Activated T-helper 17 cell treated with anti-CD3 and anti-CD28 coated beads, Interleukin-2, amount 50 U/mL, for 72 hours (primary cell): ENCODE results near the gene GABRB3. TPM values are rescaled to one million over a fixed set of nuclear protein-coding genes. Genes with fewer than 3 reads are reported as not detected.

Source experiments
- ATAC-seq: fragments of 150-1000 bp; cut with Tn5 transposase; replicated peaks from 2 replicates; pipeline ENCODE4 v1.10.0; 2021; ENCODE audit warnings: mild to moderate bottlenecking, moderate library complexity
- H3K27ac Mint-ChIP-seq: one replicate; pipeline ENCODE4 v1.8.0; 2022; ENCODE audit warnings: mixed read lengths
- H3K27me3 Mint-ChIP-seq: one replicate; pipeline ENCODE4 v1.8.0; 2022; ENCODE audit warnings: mixed read lengths
- H3K36me3 Mint-ChIP-seq: one replicate; pipeline ENCODE4 v1.8.0; 2022; ENCODE audit warnings: low read depth, mild to moderate bottlenecking, mixed read lengths
- H3K4me1 Mint-ChIP-seq: one replicate; pipeline ENCODE4 v1.8.0; 2022; ENCODE audit warnings: mixed read lengths
- H3K4me3 Mint-ChIP-seq: one replicate; pipeline ENCODE4 v1.8.0; 2022; ENCODE audit warnings: mild to moderate bottlenecking, mixed read lengths
- H3K9me3 Mint-ChIP-seq: one replicate; pipeline ENCODE4 v1.8.0; 2022; ENCODE audit warnings: mixed read lengths
- total RNA-seq, 2 donors: library from RNA; stranded (reverse); gene quantifications; one replicate each; pipeline ENCODE4 v1.2.3, GENCODE V29; 2022

The GABRB3 gene
- total RNA-seq, 2 donors from 2014 or later: 0.32 TPM; not detected in 1

GRCh38 chr15:26766262-26766661, 6.6 kb downstream of the GABRB3 start:
- no peak for ATAC-seq
- Mint-ChIP-seq H3K4me3 (no peak overlapping the region), H3K27me3 (peaks cover 18% of the 10 kb centered on the region), H3K27ac (no peak overlapping the region), H3K36me3 (no peaks in the 10 kb centered on the region), H3K9me3 (peaks cover 19% of the 10 kb centered on the region), H3K4me1 (no peaks in the 10 kb centered on the region)

GRCh38 chr15:26759986-26760385, 12.9 kb downstream of the GABRB3 start:
- no peak for ATAC-seq
- no peak overlapping the region for H3K4me3 Mint-ChIP-seq
- no peaks in the 10 kb centered on the region for H3K27me3 Mint-ChIP-seq
- H3K36me3 Mint-ChIP-seq: no peaks in the 10 kb centered on the region
- H3K27ac Mint-ChIP-seq: no peak overlapping the region
- H3K4me1 Mint-ChIP-seq: no peaks in the 10 kb centered on the region
- peaks cover 4% of the 10 kb centered on the region for H3K9me3 Mint-ChIP-seq

- no peaks in the 10 kb centered on the region for H3K36me3 Mint-ChIP-seq
- no peaks in the 10 kb centered on the region for H3K4me1 Mint-ChIP-seq
- no peak for ATAC-seq
These were observed 14.8 kb downstream of the GABRB3 start for GRCh38 chr15:26758079-26758478.

GRCh38 chr15:26757141-26757540, 15.7 kb downstream of the GABRB3 start:
- peaks cover 3% of the 10 kb centered on the region for H3K27me3 Mint-ChIP-seq
- no peak for ATAC-seq
- no peak overlapping the region for H3K27ac Mint-ChIP-seq
- no peak overlapping the region for H3K4me3 Mint-ChIP-seq
- H3K9me3 Mint-ChIP-seq: peaks cover 10% of the 10 kb centered on the region
- no peaks in the 10 kb centered on the region for H3K4me1 Mint-ChIP-seq
- no peaks in the 10 kb centered on the region for H3K36me3 Mint-ChIP-seq

More at GRCh38 chr15:26758079-26758478, 14.8 kb downstream of the GABRB3 start:
- Mint-ChIP-seq H3K4me3 (no peak overlapping the region), H3K27me3 (no peaks in the 10 kb centered on the region), H3K9me3 (peaks cover 10% of the 10 kb centered on the region), H3K27ac (no peak overlapping the region)

GRCh38 chr15:26744894-26745293, 28.0 kb downstream of the GABRB3 start:
- ATAC-seq: no peak
- H3K4me1 Mint-ChIP-seq: no peaks in the 10 kb centered on the region
- no peak overlapping the region for H3K27ac Mint-ChIP-seq
- no peak overlapping the region for H3K4me3 Mint-ChIP-seq
- H3K36me3 Mint-ChIP-seq: no peaks in the 10 kb centered on the region
- no peaks in the 10 kb centered on the region for H3K27me3 Mint-ChIP-seq
- peaks cover 10% of the 10 kb centered on the region for H3K9me3 Mint-ChIP-seq

- no peak overlapping the region for H3K27ac Mint-ChIP-seq
- ATAC-seq: no peak
These were observed 33.1 kb downstream of the GABRB3 start for GRCh38 chr15:26739791-26740190.

GRCh38 chr15:26738996-26739395, 33.9 kb downstream of the GABRB3 start:
- no peaks in the 10 kb centered on the region for H3K36me3 Mint-ChIP-seq
- ATAC-seq: no peak
- no peak overlapping the region for H3K27ac Mint-ChIP-seq
- H3K4me3 Mint-ChIP-seq: no peak overlapping the region
- H3K9me3 Mint-ChIP-seq: peaks cover 11% of the 10 kb centered on the region
- H3K4me1 Mint-ChIP-seq: no peaks in the 10 kb centered on the region
- H3K27me3 Mint-ChIP-seq: no peaks in the 10 kb centered on the region

More at GRCh38 chr15:26739791-26740190, 33.1 kb downstream of the GABRB3 start:
- Mint-ChIP-seq H3K9me3 (peaks cover 11% of the 10 kb centered on the region), H3K27me3 (no peaks in the 10 kb centered on the region), H3K36me3 (no peaks in the 10 kb centered on the region), H3K4me3 (no peak overlapping the region), H3K4me1 (no peaks in the 10 kb centered on the region)

GRCh38 chr15:26736502-26737248, 36.2 kb downstream of the GABRB3 start:
- Mint-ChIP-seq H3K27ac (no peak overlapping the region), H3K4me1 (no peaks in the 10 kb centered on the region), H3K4me3 (no peak overlapping the region), H3K9me3 (peaks cover 18% of the 10 kb centered on the region), H3K36me3 (no peaks in the 10 kb centered on the region), H3K27me3 (no peaks in the 10 kb centered on the region)
- ATAC-seq: no peak

GRCh38 chr15:26731965-26732364, 40.9 kb downstream of the GABRB3 start:
- peaks cover 22% of the 10 kb centered on the region for H3K9me3 Mint-ChIP-seq
- no peaks in the 10 kb centered on the region for H3K27me3 Mint-ChIP-seq
- H3K4me1 Mint-ChIP-seq: no peaks in the 10 kb centered on the region
- H3K27ac Mint-ChIP-seq: no peak overlapping the region
- no peak overlapping the region for H3K4me3 Mint-ChIP-seq
- no peaks in the 10 kb centered on the region for H3K36me3 Mint-ChIP-seq
- no peak for ATAC-seq

- no peak overlapping the region for H3K4me3 Mint-ChIP-seq
- H3K4me1 Mint-ChIP-seq: no peaks in the 10 kb centered on the region
- H3K27me3 Mint-ChIP-seq: no peaks in the 10 kb centered on the region
- H3K27ac Mint-ChIP-seq: no peak overlapping the region
- H3K9me3 Mint-ChIP-seq: peaks cover 22% of the 10 kb centered on the region
- ATAC-seq: no peak
- no peaks in the 10 kb centered on the region for H3K36me3 Mint-ChIP-seq
These were observed 43.3 kb downstream of the GABRB3 start for GRCh38 chr15:26729581-26729980.

GRCh38 chr15:26729030-26729429, 43.8 kb downstream of the GABRB3 start:
- H3K36me3 Mint-ChIP-seq: no peaks in the 10 kb centered on the region
- no peaks in the 10 kb centered on the region for H3K27me3 Mint-ChIP-seq
- H3K9me3 Mint-ChIP-seq: peaks cover 22% of the 10 kb centered on the region
- no peaks in the 10 kb centered on the region for H3K4me1 Mint-ChIP-seq
- no peak overlapping the region for H3K27ac Mint-ChIP-seq
- H3K4me3 Mint-ChIP-seq: no peak overlapping the region
- ATAC-seq: no peak

- H3K27ac Mint-ChIP-seq: no peak overlapping the region
- no peak for ATAC-seq
- no peak overlapping the region for H3K4me3 Mint-ChIP-seq
- H3K36me3 Mint-ChIP-seq: no peaks in the 10 kb centered on the region
- peaks cover 7% of the 10 kb centered on the region for H3K9me3 Mint-ChIP-seq
- H3K27me3 Mint-ChIP-seq: no peaks in the 10 kb centered on the region
- no peaks in the 10 kb centered on the region for H3K4me1 Mint-ChIP-seq
These were observed 48.3 kb downstream of the GABRB3 start for GRCh38 chr15:26724381-26725150.

GRCh38 chr15:26722621-26723160, 50.2 kb downstream of the GABRB3 start:
- H3K9me3 Mint-ChIP-seq: peaks cover 13% of the 10 kb centered on the region
- peaks cover 3% of the 10 kb centered on the region for H3K4me1 Mint-ChIP-seq
- H3K36me3 Mint-ChIP-seq: no peaks in the 10 kb centered on the region

GRCh38 chr15:26721232-26721967, 51.5 kb downstream of the GABRB3 start:
- Mint-ChIP-seq H3K27me3 (no peaks in the 10 kb centered on the region), H3K36me3 (no peaks in the 10 kb centered on the region), H3K27ac (no peak overlapping the region), H3K9me3 (peaks cover 12% of the 10 kb centered on the region), H3K4me3 (no peak overlapping the region), H3K4me1 (peaks cover 3% of the 10 kb centered on the region)
- no peak for ATAC-seq

More at GRCh38 chr15:26722621-26723160, 50.2 kb downstream of the GABRB3 start:
- H3K27me3 Mint-ChIP-seq: no peaks in the 10 kb centered on the region
- ATAC-seq: no peak
- H3K27ac Mint-ChIP-seq: no peak overlapping the region
- H3K4me3 Mint-ChIP-seq: no peak overlapping the region
